IMR-90 (cell line): ENCODE results near the gene SLC38A5. TPM values are rescaled to one million over a fixed set of nuclear protein-coding genes. Genes with fewer than 3 reads are reported as not detected.

Experiments
- ATAC-seq: fragments of 200-7000 bp; cut with Tn5 transposase; 2 replicates; pipeline ENCODE4 v1.9.1; 2020; ENCODE audit warnings: low read depth, mild to moderate bottlenecking, moderate library complexity
- BruUV-seq: library from RNA; stranded (reverse); fragments of 400-500 nt; replicated peaks from 2 replicates; lab custom pipeline; 2021; lab: Mats Ljungman, UMichigan
- CTCF ChIA-PET: fragments of 300-600 bp; formaldehyde crosslinking; extraction: SDS; loops from one replicate; lab custom pipeline; 2021; ENCODE audit warnings: antibody characterized with exemption; lab: Yijun Ruan, JAX
- POLR2A ChIA-PET: fragments of 300-600 bp; sonication (Branson Sonifier 250); formaldehyde crosslinking; loops from one replicate; lab custom pipeline; 2022; ENCODE audit warnings: antibody characterized with exemption; ENCODE audit not compliant: unreplicated experiment; lab: Charles Lee
- DNase-seq: peaks from one replicate; pipeline ENCODE4 v3.0.0; 2013
- H2AFZ ChIP-seq: replicated peaks from 2 replicates; pipeline ENCODE3; 2013; ENCODE audit warnings: low read length, mild to moderate bottlenecking; ENCODE audit not compliant: poor library complexity
- H2AK5ac ChIP-seq: 2 replicates; pipeline ENCODE4 v1.6.1; 2013; ENCODE audit warnings: low read depth, low read length, inconsistent platforms
- H2AK9ac ChIP-seq: replicated peaks from 2 replicates; pipeline ENCODE3; 2013; ENCODE audit warnings: mild to moderate bottlenecking, low read depth, low read length, moderate library complexity; ENCODE audit not compliant: poor library complexity
- H2BK120ac ChIP-seq: 2 replicates; pipeline ENCODE4 v1.6.1; 2013; ENCODE audit warnings: low read depth, low read length, inconsistent platforms
- H2BK15ac ChIP-seq: 3 replicates; pipeline ENCODE4 v1.6.1; 2013; ENCODE audit warnings: low read depth, low read length, inconsistent platforms
- H2BK20ac ChIP-seq: 2 replicates; pipeline ENCODE4 v1.6.1; 2013; ENCODE audit warnings: low read depth, mild to moderate bottlenecking, inconsistent platforms, low read length, moderate library complexity
- H2BK5ac ChIP-seq: 2 replicates; pipeline ENCODE4 v1.6.1; 2013; ENCODE audit warnings: mild to moderate bottlenecking, low read depth, low read length, inconsistent platforms; ENCODE audit not compliant: poor library complexity, severe bottlenecking
- H3K14ac ChIP-seq: replicated peaks from 2 replicates; pipeline ENCODE4 v1.6.1; 2013; ENCODE audit warnings: low read depth, low read length, inconsistent platforms
- H3K18ac ChIP-seq: 2 replicates; pipeline ENCODE4 v1.6.1; 2013; ENCODE audit warnings: low read depth, low read length, control low read depth
- H3K23ac ChIP-seq: 2 replicates; pipeline ENCODE4 v1.6.1; 2013; ENCODE audit warnings: low read depth, low read length, inconsistent platforms
- H3K27ac ChIP-seq: 2 replicates; pipeline ENCODE4 v1.5.1; 2013; ENCODE audit warnings: mild to moderate bottlenecking, control low read depth, low read length; ENCODE audit not compliant: insufficient read depth
- H3K27me3 ChIP-seq: 2 replicates; pipeline ENCODE4 v1.6.1; 2013; ENCODE audit warnings: low read length; ENCODE audit not compliant: control insufficient read depth, insufficient read depth
- H3K36me3 ChIP-seq: 2 replicates; pipeline ENCODE4 v1.6.1; 2013; ENCODE audit warnings: low read length, mixed read lengths; ENCODE audit not compliant: control insufficient read depth, insufficient read depth
- H3K4ac ChIP-seq: 2 replicates; pipeline ENCODE4 v1.6.1; 2013; ENCODE audit warnings: low read depth, low read length, inconsistent platforms
- H3K4me1 ChIP-seq: 2 replicates; pipeline ENCODE4 v1.6.1; 2013; ENCODE audit warnings: low read length, mixed read lengths; ENCODE audit not compliant: control insufficient read depth, insufficient read depth
- H3K4me2 ChIP-seq: 2 replicates; pipeline ENCODE4 v1.6.1; 2013; ENCODE audit warnings: low read depth, mild to moderate bottlenecking, control low read depth, low read length, moderate library complexity
- H3K4me3 ChIP-seq: 2 replicates; pipeline ENCODE4 v1.5.1; 2013; ENCODE audit warnings: low read depth, mild to moderate bottlenecking, control low read depth, low read length, moderate library complexity; ENCODE audit not compliant: insufficient read depth
- H3K56ac ChIP-seq: 2 replicates; pipeline ENCODE4 v1.6.1; 2013; ENCODE audit warnings: low read length, inconsistent platforms; ENCODE audit not compliant: insufficient read depth; ENCODE audit errors: extremely low read depth
- H3K79me1 ChIP-seq, 2 experiments: 2 replicates each; pipeline ENCODE4 v1.6.1; 2013; ENCODE audit warnings: low read length in 2 of 2, inconsistent platforms in 1 of 2, low read depth in 1 of 2
- H3K9ac ChIP-seq: 2 replicates; pipeline ENCODE4 v1.6.1; 2013; ENCODE audit warnings: low read depth, low read length, control low read depth
- H3K9me1 ChIP-seq: 2 replicates; pipeline ENCODE4 v1.6.1; 2013; ENCODE audit warnings: low read length, inconsistent platforms; ENCODE audit not compliant: insufficient read depth
- H3K9me3 ChIP-seq: 2 replicates; pipeline ENCODE4 v1.6.1; 2013; ENCODE audit warnings: low read length; ENCODE audit not compliant: control insufficient read depth, insufficient read depth
- H4K20me1 ChIP-seq: 2 replicates; pipeline ENCODE4 v1.6.1; 2013; ENCODE audit warnings: low read length, inconsistent platforms; ENCODE audit not compliant: insufficient read depth
- H4K5ac ChIP-seq: 2 replicates; pipeline ENCODE4 v1.6.1; 2013; ENCODE audit warnings: mild to moderate bottlenecking, low read depth, low read length, control low read depth
- H4K8ac ChIP-seq, 2 experiments: 2 replicates each; pipeline ENCODE4 v1.6.1; 2013; ENCODE audit warnings: low read depth in 2 of 2, low read length in 2 of 2, control low read depth in 1 of 2, inconsistent platforms in 1 of 2
- H4K91ac ChIP-seq: 2 replicates; pipeline ENCODE4 v1.6.1; 2013; ENCODE audit warnings: low read depth, low read length, inconsistent platforms; ENCODE audit not compliant: insufficient read depth
- BHLHE40 ChIP-seq: fragments of 150-350 bp; IDR thresholded peaks from 2 replicates; pipeline ENCODE4 v1.6.1; 2016; ENCODE audit warnings: mild to moderate bottlenecking, low read depth, low read length
- CEBPB ChIP-seq: IDR thresholded peaks from 2 replicates; pipeline ENCODE4 v1.6.1; 2012; ENCODE audit warnings: low read depth, low read length, improper control_type of control experiment
- CHD1 ChIP-seq: IDR thresholded peaks from 2 replicates; pipeline ENCODE4 v1.6.1; 2012; ENCODE audit warnings: low read depth, low read length, improper control_type of control experiment
- FOS ChIP-seq: fragments of 150-350 bp; IDR thresholded peaks from 2 replicates; pipeline ENCODE4 v1.6.1; 2016; ENCODE audit warnings: low read depth, low read length
- MAFK ChIP-seq: IDR thresholded peaks from 2 replicates; pipeline ENCODE4 v1.6.1; 2012; ENCODE audit warnings: low read depth, low read length, improper control_type of control experiment
- MAZ ChIP-seq: IDR thresholded peaks from 2 replicates; pipeline ENCODE4 v1.6.1; 2012; ENCODE audit warnings: low read depth, mild to moderate bottlenecking, low read length, improper control_type of control experiment, moderate library complexity, borderline replicate concordance
- MXI1 ChIP-seq: IDR thresholded peaks from 2 replicates; pipeline ENCODE4 v1.6.1; 2012; ENCODE audit warnings: low read depth, mild to moderate bottlenecking, low read length, moderate library complexity, borderline replicate concordance
- NFE2L2 ChIP-seq: fragments of 150-350 bp; IDR thresholded peaks from 2 replicates; pipeline ENCODE4 v1.6.1; 2016; ENCODE audit warnings: low read depth, mild to moderate bottlenecking, low read length
- POLR2A ChIP-seq: IDR thresholded peaks from 2 replicates; pipeline ENCODE4 v1.6.1; 2012; ENCODE audit warnings: mild to moderate bottlenecking, low read depth, low read length
- RAD21 ChIP-seq: IDR thresholded peaks from 2 replicates; pipeline ENCODE4 v1.6.1; 2012; ENCODE audit warnings: low read length, improper control_type of control experiment
- RCOR1 ChIP-seq: IDR thresholded peaks from 2 replicates; pipeline ENCODE4 v1.6.1; 2012; ENCODE audit warnings: mild to moderate bottlenecking, low read length, improper control_type of control experiment; ENCODE audit not compliant: insufficient replicate concordance
- RFX5 ChIP-seq: IDR thresholded peaks from 2 replicates; pipeline ENCODE4 v1.8.0; 2012; ENCODE audit warnings: low read depth, mild to moderate bottlenecking, low read length, moderate library complexity
- SMC3 ChIP-seq: fragments of 150-350 bp; IDR thresholded peaks from 2 replicates; pipeline ENCODE4 v1.6.1; 2016; ENCODE audit warnings: low read depth, mild to moderate bottlenecking, antibody characterized with exemption, low read length, moderate library complexity
- WGBS, 2 experiments: methylation state at CpG; one replicate each; pipeline versions ENCODE4 v1.1.5 to v1.1.7; 2013; ENCODE audit warnings: missing lambda C conversion rate in 2 of 2; ENCODE audit not compliant: insufficient read length in 1 of 2; ENCODE audit errors: extremely low coverage in 2 of 2; 5-methylcytosine and 5-hydroxymethylcytosine counted together
- dilution Hi-C: fragments of 300-500 bp; cut with HindIII; formaldehyde crosslinking; loops from one replicate; pipeline ENCODE4 v1.14.3; 2018; ENCODE audit warnings: low sequenced_read_pairs; ENCODE audit not compliant: unreplicated experiment
- in situ Hi-C: fragments of 300-500 bp; cut with MboI; formaldehyde crosslinking; loops from 3 replicates; pipeline ENCODE4 v1.14.3; 2019; ENCODE audit warnings: low sequenced_read_pairs, inconsistent platforms, mixed read lengths
- intact Hi-C: fragments of 100-400 bp; cut with micrococcal nuclease; formaldehyde crosslinking; loops from 2 replicates; pipeline ENCODE4 v1.10.0; 2022
- polyA plus RNA-seq, 3 experiments: library from polyadenylated mRNA; depleted of rRNA; stranded (reverse); fragments of >200 nt; gene quantifications; 2 replicates each; pipeline ENCODE4 v1.2.3, GENCODE V29; 2012; ENCODE audit warnings: low replicate concordance in 1 of 3
- total RNA-seq: library from RNA; depleted of rRNA; stranded (reverse); fragments of >200 nt; gene quantifications from 2 replicates; pipeline ENCODE4 v1.2.3, GENCODE V29; 2012
- TF ChIP-seq, protein P1 (sequence below): fragments of 150-350 bp; IDR thresholded peaks from 2 replicates; pipeline ENCODE4 v1.6.1; 2017; ENCODE audit warnings: mild to moderate bottlenecking, antibody characterized with exemption, low read length, low read depth
- TF ChIP-seq, protein P2 (sequence below): fragments of 150-350 bp; IDR thresholded peaks from 2 replicates; pipeline ENCODE4 v1.6.1; 2016; ENCODE audit warnings: low read depth, mild to moderate bottlenecking, low read length, moderate library complexity, borderline replicate concordance
- TF ChIP-seq, protein P3 (sequence below): conservative IDR thresholded peaks from 2 replicates; pipeline ENCODE4 v1.5.1; 2012; ENCODE audit warnings: mild to moderate bottlenecking, low read depth, low read length, improper control_type of control experiment

Gene SLC38A5
- total and polyA plus RNA-seq, 2 of the 4 experiments (the other 2 are of a cell fraction), result 12.2 to 20.4 TPM

GRCh38 chrX:48470833-48471118, 716 bp upstream of the SLC38A5 start:
- 92% methylated on average over 5 of the region's 9 CpGs; no CpG with 5 or more reads in 1 of the 2 experiments for WGBS, 2 experiments
- Histone ChIP-seq H3K27ac (no peak overlapping the region), H3K79me1 (no peaks in the 10 kb centered on the region), H2BK5ac (no peak overlapping the region), H3K4me2 (no peak overlapping the region), H4K8ac (no peak overlapping the region), H4K91ac (no peak overlapping the region), H3K18ac (no peak overlapping the region), H3K23ac (no peak overlapping the region), H2BK120ac (no peak overlapping the region), H3K4me3 (no peak overlapping the region), H3K4me1 (peaks cover 9% of the 10 kb centered on the region; the same call in 1 of the 2 replicates), H2AK9ac (peak overlapping the region; percentile 61), H3K9ac (no peak overlapping the region), H2BK15ac (no peak overlapping the region), H4K5ac (no peak overlapping the region), H3K14ac (no peak overlapping the region), H4K20me1 (no peaks in the 10 kb centered on the region), H3K9me3 (no peaks in the 10 kb centered on the region), H3K27me3 (peaks cover 4% of the 10 kb centered on the region; the same call in 1 of the 2 replicates), H3K4ac (no peak overlapping the region), H2AFZ (no peak overlapping the region), H2BK20ac (no peak overlapping the region), H2AK5ac (no peak overlapping the region), H3K9me1 (no peaks in the 10 kb centered on the region), H3K36me3 (no peaks in the 10 kb centered on the region), H3K56ac (no peak overlapping the region)
- ChIA-PET POLR2A (no interaction called here), CTCF (no interaction called here)
- TF ChIP-seq RFX5 (no peak), BHLHE40 (no peak), RAD21 (no peak), CEBPB (no peak), FOS (no peak), MAFK (no peak), CHD1 (no peak), POLR2A (no peak), MXI1 (no peak), SMC3 (no peak), MAZ (no peak), RCOR1 (no peak), NFE2L2 (no peak)
- TF ChIP-seq, protein P1, sequence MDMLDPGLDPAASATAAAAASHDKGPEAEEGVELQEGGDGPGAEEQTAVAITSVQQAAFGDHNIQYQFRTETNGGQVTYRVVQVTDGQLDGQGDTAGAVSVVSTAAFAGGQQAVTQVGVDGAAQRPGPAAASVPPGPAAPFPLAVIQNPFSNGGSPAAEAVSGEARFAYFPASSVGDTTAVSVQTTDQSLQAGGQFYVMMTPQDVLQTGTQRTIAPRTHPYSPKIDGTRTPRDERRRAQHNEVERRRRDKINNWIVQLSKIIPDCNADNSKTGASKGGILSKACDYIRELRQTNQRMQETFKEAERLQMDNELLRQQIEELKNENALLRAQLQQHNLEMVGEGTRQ, result no peak
- TF ChIP-seq, protein P2, sequence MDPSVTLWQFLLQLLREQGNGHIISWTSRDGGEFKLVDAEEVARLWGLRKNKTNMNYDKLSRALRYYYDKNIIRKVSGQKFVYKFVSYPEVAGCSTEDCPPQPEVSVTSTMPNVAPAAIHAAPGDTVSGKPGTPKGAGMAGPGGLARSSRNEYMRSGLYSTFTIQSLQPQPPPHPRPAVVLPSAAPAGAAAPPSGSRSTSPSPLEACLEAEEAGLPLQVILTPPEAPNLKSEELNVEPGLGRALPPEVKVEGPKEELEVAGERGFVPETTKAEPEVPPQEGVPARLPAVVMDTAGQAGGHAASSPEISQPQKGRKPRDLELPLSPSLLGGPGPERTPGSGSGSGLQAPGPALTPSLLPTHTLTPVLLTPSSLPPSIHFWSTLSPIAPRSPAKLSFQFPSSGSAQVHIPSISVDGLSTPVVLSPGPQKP, result no peak
- TF ChIP-seq, protein P3, sequence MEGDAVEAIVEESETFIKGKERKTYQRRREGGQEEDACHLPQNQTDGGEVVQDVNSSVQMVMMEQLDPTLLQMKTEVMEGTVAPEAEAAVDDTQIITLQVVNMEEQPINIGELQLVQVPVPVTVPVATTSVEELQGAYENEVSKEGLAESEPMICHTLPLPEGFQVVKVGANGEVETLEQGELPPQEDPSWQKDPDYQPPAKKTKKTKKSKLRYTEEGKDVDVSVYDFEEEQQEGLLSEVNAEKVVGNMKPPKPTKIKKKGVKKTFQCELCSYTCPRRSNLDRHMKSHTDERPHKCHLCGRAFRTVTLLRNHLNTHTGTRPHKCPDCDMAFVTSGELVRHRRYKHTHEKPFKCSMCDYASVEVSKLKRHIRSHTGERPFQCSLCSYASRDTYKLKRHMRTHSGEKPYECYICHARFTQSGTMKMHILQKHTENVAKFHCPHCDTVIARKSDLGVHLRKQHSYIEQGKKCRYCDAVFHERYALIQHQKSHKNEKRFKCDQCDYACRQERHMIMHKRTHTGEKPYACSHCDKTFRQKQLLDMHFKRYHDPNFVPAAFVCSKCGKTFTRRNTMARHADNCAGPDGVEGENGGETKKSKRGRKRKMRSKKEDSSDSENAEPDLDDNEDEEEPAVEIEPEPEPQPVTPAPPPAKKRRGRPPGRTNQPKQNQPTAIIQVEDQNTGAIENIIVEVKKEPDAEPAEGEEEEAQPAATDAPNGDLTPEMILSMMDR, result no peak
- dilution Hi-C loops (no loop called here), intact Hi-C loops (no loop called here), in situ Hi-C loops (no loop called here)
- DNase-seq (no peak), ATAC-seq (no peak)
- no TSS peak for BruUV-seq
